Astrocyte (in vitro differentiated cells and primary cell): ENCODE measurements around the gene RFX8.
"Not testable (repeated sequence)": the region's sequence is repeated elsewhere in the genome, so short reads cannot be mapped to it uniquely, and the experiment has no call there.

Experiments used
- EZH2 ChIP-seq: IDR thresholded peaks from 2 replicates; pipeline ENCODE4 v1.6.1; 2012; ENCODE audit warnings: mild to moderate bottlenecking, low read length, inconsistent platforms; ENCODE audit not compliant: insufficient read depth
- TF ChIP-seq, protein P1 (sequence below): IDR thresholded peaks from 2 replicates; pipeline ENCODE4 v1.5.1; 2011; ENCODE audit warnings: low read depth, mild to moderate bottlenecking, inconsistent platforms, low read length, moderate library complexity; ENCODE audit not compliant: insufficient read depth

DNA sequence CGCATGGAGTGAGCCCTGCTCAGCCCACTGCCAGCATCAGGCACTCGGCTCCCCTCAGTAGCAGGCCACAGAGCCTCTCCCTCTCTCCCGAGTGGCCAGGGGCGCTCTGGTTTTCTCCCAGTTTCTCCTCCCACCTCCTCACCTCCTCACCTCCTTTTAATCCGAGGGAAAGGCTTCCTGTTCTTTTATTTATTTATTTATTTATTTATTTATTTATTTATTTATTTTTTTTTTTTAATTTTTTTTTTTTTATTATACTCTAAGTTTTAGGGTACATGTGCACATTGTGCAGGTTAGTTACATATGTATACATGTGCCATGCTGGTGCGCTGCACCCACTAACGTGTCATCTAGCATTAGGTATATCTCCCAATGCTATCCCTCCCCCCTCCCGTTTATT, 29.8 kb upstream of the RFX8 start:
- TF ChIP-seq EZH2, result not testable (repeated sequence)
- TF ChIP-seq, protein P1, sequence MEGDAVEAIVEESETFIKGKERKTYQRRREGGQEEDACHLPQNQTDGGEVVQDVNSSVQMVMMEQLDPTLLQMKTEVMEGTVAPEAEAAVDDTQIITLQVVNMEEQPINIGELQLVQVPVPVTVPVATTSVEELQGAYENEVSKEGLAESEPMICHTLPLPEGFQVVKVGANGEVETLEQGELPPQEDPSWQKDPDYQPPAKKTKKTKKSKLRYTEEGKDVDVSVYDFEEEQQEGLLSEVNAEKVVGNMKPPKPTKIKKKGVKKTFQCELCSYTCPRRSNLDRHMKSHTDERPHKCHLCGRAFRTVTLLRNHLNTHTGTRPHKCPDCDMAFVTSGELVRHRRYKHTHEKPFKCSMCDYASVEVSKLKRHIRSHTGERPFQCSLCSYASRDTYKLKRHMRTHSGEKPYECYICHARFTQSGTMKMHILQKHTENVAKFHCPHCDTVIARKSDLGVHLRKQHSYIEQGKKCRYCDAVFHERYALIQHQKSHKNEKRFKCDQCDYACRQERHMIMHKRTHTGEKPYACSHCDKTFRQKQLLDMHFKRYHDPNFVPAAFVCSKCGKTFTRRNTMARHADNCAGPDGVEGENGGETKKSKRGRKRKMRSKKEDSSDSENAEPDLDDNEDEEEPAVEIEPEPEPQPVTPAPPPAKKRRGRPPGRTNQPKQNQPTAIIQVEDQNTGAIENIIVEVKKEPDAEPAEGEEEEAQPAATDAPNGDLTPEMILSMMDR, result not testable (repeated sequence)
